GM12875 (cell line): ENCODE data around the gene AKAP13.
"Not testable (repeated sequence)": the region's sequence is repeated elsewhere in the genome, so short reads cannot be mapped to it uniquely, and the experiment has no call there.

Experiments used
- H3K4me3 ChIP-seq: one replicate; pipeline ENCODE4 v1.5.1; 2011; ENCODE audit warnings: low read depth, low read length, control low read depth
- TF ChIP-seq, protein P1 (sequence below): IDR thresholded peaks from 2 replicates; pipeline ENCODE4 v1.5.1; 2011; ENCODE audit warnings: low read depth, mild to moderate bottlenecking, control low read depth, inconsistent platforms, low read length, moderate library complexity, borderline replicate concordance; ENCODE audit not compliant: insufficient read depth

The AKAP13 gene

DNA sequence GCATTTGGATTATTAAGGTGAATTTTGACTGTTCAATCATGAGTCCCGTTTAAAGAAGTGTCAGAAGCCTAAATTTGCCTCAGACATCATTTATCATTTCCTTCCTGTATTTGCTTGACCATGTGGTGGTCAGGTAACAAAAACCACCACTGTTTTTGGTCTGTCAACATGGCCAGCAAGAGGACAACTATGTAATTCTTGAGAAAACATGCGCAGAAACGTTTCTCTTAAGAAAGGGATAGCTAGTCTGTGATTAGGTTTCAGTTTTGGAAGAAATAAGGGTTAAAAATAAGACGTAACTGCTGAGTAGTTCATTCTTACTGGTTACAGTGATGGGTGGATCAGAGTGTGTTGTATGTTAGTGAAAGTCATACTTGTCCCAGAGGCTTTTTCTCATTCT is 204.5 kb downstream of the AKAP13 start:
- no peak overlapping the region for H3K4me3 ChIP-seq
- TF ChIP-seq, protein P1, sequence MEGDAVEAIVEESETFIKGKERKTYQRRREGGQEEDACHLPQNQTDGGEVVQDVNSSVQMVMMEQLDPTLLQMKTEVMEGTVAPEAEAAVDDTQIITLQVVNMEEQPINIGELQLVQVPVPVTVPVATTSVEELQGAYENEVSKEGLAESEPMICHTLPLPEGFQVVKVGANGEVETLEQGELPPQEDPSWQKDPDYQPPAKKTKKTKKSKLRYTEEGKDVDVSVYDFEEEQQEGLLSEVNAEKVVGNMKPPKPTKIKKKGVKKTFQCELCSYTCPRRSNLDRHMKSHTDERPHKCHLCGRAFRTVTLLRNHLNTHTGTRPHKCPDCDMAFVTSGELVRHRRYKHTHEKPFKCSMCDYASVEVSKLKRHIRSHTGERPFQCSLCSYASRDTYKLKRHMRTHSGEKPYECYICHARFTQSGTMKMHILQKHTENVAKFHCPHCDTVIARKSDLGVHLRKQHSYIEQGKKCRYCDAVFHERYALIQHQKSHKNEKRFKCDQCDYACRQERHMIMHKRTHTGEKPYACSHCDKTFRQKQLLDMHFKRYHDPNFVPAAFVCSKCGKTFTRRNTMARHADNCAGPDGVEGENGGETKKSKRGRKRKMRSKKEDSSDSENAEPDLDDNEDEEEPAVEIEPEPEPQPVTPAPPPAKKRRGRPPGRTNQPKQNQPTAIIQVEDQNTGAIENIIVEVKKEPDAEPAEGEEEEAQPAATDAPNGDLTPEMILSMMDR = no peak

DNA sequence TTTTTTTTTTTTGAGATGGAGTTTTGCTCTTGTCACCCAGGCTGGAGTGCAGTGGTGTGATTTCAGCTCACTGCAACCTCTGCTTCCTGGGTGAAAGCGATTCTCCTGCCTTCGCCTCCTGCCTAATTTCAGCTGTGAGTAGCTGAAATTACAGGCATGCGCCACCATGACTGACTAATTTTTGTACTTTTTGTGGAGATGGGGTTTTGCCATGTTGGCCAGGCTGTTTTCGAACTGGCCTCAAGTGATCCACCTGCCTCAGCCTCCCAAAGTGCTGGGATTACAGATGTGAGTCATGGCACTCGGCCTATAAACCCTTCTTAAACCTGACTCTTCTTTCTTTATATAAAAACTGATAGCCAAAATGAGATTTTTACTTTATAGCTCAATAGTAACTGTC is 205.8 kb downstream of the AKAP13 start:
- not testable (repeated sequence) for H3K4me3 ChIP-seq

DNA sequence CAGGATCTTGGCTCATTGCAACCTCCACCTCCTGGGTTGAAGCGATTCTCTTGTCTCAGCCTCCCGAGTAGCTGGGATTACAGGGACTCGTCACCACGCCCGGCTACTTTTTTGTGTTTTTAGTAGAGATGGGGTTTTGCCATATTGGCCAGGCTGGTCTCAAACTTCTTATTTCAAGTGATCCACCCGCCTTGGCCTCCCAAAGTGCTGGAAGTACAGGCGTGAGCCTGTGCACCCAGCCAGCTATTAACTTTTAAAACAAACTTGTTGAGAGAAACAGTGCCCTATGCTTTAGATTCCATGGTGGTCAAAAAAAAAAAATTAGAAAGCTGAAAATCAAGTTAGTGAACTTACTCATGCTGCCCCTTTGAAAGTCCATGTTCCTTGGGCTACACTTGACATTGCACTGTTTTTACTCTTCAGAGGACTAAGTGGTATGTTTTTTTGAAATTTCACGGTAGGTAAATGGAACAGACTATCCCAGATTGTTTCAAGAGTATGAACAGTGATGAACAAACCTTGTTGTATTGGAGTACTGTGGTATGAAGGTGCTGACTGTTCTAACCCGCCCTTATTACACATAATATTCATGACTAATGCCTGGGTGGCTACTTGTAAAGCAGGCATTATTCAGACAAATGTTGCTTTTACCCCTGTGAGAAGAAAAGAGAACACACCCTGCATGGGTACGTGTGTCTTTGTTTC is 207.5 kb downstream of the AKAP13 start:
- H3K4me3 ChIP-seq = no peak overlapping the region

DNA sequence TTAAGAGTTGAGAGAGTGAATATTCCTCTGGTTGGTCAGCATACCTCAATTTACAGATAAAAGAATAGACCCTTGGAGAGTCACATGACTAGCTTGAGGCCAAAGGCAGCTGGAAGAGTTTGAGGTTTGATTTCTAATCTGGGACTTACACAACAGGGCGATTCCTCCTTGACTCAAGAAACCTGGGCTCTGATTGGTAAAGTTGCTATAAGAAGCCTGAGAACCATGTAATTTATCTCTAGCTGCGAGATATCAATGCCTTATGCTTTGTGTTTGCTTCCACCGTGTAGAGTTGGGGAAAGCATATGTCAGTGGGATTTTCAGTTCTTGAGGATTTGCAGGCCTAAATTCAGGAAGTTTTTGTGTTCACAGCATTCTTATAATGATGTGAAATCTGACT is 208.3 kb downstream of the AKAP13 start:
- H3K4me3 ChIP-seq = no peak overlapping the region

More for the DNA sequence above, 207.5 kb downstream of the AKAP13 start:
- TF ChIP-seq, protein P1 = no peak

DNA sequence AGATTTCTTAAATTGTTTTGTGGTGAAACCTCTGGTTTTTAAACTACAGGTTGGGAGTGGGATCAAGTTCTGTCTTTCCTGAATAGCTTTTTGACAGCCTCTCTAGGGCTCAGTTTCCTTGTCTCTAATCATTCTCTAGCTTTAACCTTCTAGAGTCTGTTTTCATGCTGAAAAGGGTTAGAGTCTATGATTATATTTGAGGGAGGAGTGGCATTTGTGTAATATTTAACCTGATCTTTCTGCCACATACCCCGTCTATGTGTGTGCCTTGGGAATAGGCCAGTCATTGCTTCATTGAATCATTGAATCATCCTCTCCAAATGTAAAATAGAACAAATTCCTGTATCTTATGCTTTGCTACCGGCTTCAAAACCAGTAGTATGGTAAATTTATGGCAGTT is 209.4 kb downstream of the AKAP13 start:
- TF ChIP-seq, protein P1 = no peak
- no peak overlapping the region for H3K4me3 ChIP-seq

More for the DNA sequence above, 208.3 kb downstream of the AKAP13 start:
- TF ChIP-seq, protein P1 = no peak

- no peak overlapping the region for H3K4me3 ChIP-seq
- TF ChIP-seq, protein P1 = no peak
Measured at GRCh38 chr15:85591622-85592021, 211.2 kb downstream of the AKAP13 start.

DNA sequence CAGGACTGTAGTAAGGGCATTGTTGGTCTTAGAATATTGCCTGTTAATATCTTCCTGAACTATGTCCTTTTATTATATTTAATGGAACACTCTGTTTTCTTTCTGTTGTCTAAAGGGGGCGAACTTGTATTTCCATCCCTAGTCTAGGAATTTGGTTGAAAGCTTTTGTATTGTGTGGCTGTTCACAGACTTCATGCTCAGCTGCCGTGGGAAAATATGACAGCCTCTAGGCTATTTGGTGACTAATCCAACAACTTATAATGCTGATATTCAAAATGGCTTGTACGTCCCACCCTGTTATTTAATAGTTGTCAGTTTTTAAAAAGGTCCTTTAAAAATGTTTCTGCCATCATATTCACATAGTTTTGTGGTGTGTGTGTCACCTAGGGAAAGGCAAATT is 211.7 kb downstream of the AKAP13 start:
- TF ChIP-seq, protein P1 = no peak
- no peak overlapping the region for H3K4me3 ChIP-seq
